ENCODE data around the gene LRP5. TPM values are rescaled to one million over a fixed set of nuclear protein-coding genes. Genes with fewer than 3 reads are reported as not detected.

The LRP5 gene
- total and polyA plus RNA-seq, 2 experiments from 2014 or later, result 26.9 to 51.1 TPM

DNA sequence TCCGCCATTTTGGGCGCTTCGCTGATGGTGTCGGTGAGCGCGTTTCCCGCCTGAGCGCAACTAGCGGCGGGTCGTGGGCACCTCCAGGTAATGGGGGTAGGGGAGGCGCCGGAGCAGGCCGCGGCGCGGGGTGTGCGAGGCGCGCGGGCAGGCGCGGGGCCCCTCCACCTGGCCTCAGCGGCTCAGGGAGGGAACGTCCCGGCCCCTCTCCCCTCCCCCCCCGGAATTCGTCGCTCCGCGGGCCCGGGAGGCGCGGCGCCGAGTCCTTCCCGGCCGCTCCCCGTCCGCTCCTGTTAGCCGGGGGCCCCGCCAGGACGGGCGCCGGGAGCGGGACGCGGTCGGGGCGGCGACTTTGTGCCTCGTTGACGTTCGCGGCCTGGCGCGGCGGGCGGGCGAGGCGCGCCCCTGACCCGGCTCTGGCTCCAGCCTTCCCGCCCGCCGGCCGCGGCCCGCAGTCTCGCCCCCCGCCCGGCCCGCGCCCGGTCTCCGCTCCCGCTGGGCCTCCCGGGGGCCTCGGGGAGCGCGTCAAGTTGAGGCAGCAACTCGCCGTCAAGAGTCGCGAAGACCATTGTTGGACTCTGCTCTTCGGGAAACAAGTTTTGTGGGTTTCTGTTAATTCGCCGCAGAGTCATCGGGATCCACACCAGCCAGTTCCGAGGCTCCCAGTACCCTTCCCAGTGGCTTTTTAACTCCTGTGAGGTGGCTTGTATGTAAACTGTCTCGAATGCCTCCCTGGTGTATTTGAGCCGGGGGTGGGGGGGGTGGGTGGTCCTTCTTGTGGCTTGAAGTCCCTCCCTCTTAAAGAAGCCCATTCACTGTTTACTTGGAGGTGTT is 148.6 kb downstream of the LRP5 start, which contains the start of gene PPP6R3:
TSS of gene PPP6R3 (plus strand) at position 12 of the 834 bp plus-strand sequence. CDS start 76,913 bp downstream, outside the sequence.
- peaks cover 45% of the 10 kb centered on the region for H4K20me1 ChIP-seq (replicated peaks; ENCODE audit: insufficient read depth)
- Mint-ChIP-seq H3K27ac (peak within 1 kb of the TSS; percentile 98), H3K4me1 (peaks cover 24% of the 10 kb centered on the region), H3K27me3 (ENCODE audit: insufficient read depth, low read depth, poor library complexity) (peaks cover 18% of the 10 kb centered on the region), H3K9me3 (no peaks in the 10 kb centered on the region), H3K36me3 (ENCODE audit: low read depth) (peaks cover 4% of the 10 kb centered on the region; the same call in 2 of the 3 replicates), H3K4me3 (peak within 1 kb of the TSS; percentile 92)
- H3K4me3 ChIP-seq, result peak within 1 kb of the TSS; percentile 66
- no peaks in the 10 kb centered on the region for H3K36me3 ChIP-seq (ENCODE audit: insufficient read depth)
- peaks cover 30% of the 10 kb centered on the region for H3K4me1 ChIP-seq (ENCODE audit: insufficient read depth)
- peak within 1 kb of the TSS; percentile 84 for H3K4me2 ChIP-seq
- H3K27ac ChIP-seq (ENCODE audit: low read depth), result peak within 1 kb of the TSS; percentile 99
- DNase-seq (ENCODE audit: low spot score), result peak; percentile 46
- H3K9me2 ChIP-seq (ENCODE audit: insufficient read depth), result no peaks in the 10 kb centered on the region
- H2AFZ ChIP-seq, result peak within 1 kb of the TSS; percentile 93; the same call in 1 of the 2 replicates
- ATAC-seq, result peak; percentile 24
- TF ChIP-seq POLR2AphosphoS5 (IDR thresholded peaks at IDR 0.05; ENCODE audit: low read depth), result peak; percentile 83; the same call in 1 of the 2 replicates
- TF ChIP-seq, protein P1, sequence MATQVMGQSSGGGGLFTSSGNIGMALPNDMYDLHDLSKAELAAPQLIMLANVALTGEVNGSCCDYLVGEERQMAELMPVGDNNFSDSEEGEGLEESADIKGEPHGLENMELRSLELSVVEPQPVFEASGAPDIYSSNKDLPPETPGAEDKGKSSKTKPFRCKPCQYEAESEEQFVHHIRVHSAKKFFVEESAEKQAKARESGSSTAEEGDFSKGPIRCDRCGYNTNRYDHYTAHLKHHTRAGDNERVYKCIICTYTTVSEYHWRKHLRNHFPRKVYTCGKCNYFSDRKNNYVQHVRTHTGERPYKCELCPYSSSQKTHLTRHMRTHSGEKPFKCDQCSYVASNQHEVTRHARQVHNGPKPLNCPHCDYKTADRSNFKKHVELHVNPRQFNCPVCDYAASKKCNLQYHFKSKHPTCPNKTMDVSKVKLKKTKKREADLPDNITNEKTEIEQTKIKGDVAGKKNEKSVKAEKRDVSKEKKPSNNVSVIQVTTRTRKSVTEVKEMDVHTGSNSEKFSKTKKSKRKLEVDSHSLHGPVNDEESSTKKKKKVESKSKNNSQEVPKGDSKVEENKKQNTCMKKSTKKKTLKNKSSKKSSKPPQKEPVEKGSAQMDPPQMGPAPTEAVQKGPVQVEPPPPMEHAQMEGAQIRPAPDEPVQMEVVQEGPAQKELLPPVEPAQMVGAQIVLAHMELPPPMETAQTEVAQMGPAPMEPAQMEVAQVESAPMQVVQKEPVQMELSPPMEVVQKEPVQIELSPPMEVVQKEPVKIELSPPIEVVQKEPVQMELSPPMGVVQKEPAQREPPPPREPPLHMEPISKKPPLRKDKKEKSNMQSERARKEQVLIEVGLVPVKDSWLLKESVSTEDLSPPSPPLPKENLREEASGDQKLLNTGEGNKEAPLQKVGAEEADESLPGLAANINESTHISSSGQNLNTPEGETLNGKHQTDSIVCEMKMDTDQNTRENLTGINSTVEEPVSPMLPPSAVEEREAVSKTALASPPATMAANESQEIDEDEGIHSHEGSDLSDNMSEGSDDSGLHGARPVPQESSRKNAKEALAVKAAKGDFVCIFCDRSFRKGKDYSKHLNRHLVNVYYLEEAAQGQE (IDR thresholded peaks at IDR 0.05; ENCODE audit: unreplicated experiment), result no peak
- H3K27me3 ChIP-seq (ENCODE audit: insufficient read depth), result no peaks in the 10 kb centered on the region
- peaks cover 50% of the 10 kb centered on the region for H3K79me2 ChIP-seq (replicated peaks; ENCODE audit: insufficient read depth)
- H3F3A ChIP-seq (replicated peaks; ENCODE audit: low read depth), result no peaks in the 10 kb centered on the region; the same call in 1 of the 2 replicates

- H3K9me3 Mint-ChIP-seq, result no peaks in the 10 kb centered on the region
- no peaks in the 10 kb centered on the region for H3K27me3 ChIP-seq (ENCODE audit: insufficient read depth)
- H3K4me3 ChIP-seq, result peak overlapping the region; percentile 66
- peaks cover 16% of the 10 kb centered on the region for H3K27me3 Mint-ChIP-seq (ENCODE audit: insufficient read depth, low read depth, poor library complexity)
- peak overlapping the region; percentile 92 for H3K4me3 Mint-ChIP-seq
- no peaks in the 10 kb centered on the region for H3K9me2 ChIP-seq (ENCODE audit: insufficient read depth)
- H3K4me1 ChIP-seq (ENCODE audit: insufficient read depth), result peaks cover 32% of the 10 kb centered on the region
- H3K4me1 Mint-ChIP-seq, result peaks cover 25% of the 10 kb centered on the region
- H3K4me2 ChIP-seq, result peak overlapping the region; percentile 84
- no peak overlapping the region for H3K27ac ChIP-seq (ENCODE audit: low read depth)
- H4K20me1 ChIP-seq (replicated peaks; ENCODE audit: insufficient read depth), result peaks cover 48% of the 10 kb centered on the region
- no peaks in the 10 kb centered on the region for H3K36me3 ChIP-seq (ENCODE audit: insufficient read depth)
- ATAC-seq (no peak), DNase-seq (ENCODE audit: low spot score) (no peak)
- H3F3A ChIP-seq (replicated peaks; ENCODE audit: low read depth), result no peaks in the 10 kb centered on the region; the same call in 1 of the 2 replicates
- peak overlapping the region; percentile 87 for H3K27ac Mint-ChIP-seq
- H3K79me2 ChIP-seq (replicated peaks; ENCODE audit: insufficient read depth), result peaks cover 56% of the 10 kb centered on the region
- no peak overlapping the region for H2AFZ ChIP-seq
- H3K36me3 Mint-ChIP-seq (ENCODE audit: low read depth), result peaks cover 4% of the 10 kb centered on the region; the same call in 2 of the 3 replicates
- TF ChIP-seq, protein P2, sequence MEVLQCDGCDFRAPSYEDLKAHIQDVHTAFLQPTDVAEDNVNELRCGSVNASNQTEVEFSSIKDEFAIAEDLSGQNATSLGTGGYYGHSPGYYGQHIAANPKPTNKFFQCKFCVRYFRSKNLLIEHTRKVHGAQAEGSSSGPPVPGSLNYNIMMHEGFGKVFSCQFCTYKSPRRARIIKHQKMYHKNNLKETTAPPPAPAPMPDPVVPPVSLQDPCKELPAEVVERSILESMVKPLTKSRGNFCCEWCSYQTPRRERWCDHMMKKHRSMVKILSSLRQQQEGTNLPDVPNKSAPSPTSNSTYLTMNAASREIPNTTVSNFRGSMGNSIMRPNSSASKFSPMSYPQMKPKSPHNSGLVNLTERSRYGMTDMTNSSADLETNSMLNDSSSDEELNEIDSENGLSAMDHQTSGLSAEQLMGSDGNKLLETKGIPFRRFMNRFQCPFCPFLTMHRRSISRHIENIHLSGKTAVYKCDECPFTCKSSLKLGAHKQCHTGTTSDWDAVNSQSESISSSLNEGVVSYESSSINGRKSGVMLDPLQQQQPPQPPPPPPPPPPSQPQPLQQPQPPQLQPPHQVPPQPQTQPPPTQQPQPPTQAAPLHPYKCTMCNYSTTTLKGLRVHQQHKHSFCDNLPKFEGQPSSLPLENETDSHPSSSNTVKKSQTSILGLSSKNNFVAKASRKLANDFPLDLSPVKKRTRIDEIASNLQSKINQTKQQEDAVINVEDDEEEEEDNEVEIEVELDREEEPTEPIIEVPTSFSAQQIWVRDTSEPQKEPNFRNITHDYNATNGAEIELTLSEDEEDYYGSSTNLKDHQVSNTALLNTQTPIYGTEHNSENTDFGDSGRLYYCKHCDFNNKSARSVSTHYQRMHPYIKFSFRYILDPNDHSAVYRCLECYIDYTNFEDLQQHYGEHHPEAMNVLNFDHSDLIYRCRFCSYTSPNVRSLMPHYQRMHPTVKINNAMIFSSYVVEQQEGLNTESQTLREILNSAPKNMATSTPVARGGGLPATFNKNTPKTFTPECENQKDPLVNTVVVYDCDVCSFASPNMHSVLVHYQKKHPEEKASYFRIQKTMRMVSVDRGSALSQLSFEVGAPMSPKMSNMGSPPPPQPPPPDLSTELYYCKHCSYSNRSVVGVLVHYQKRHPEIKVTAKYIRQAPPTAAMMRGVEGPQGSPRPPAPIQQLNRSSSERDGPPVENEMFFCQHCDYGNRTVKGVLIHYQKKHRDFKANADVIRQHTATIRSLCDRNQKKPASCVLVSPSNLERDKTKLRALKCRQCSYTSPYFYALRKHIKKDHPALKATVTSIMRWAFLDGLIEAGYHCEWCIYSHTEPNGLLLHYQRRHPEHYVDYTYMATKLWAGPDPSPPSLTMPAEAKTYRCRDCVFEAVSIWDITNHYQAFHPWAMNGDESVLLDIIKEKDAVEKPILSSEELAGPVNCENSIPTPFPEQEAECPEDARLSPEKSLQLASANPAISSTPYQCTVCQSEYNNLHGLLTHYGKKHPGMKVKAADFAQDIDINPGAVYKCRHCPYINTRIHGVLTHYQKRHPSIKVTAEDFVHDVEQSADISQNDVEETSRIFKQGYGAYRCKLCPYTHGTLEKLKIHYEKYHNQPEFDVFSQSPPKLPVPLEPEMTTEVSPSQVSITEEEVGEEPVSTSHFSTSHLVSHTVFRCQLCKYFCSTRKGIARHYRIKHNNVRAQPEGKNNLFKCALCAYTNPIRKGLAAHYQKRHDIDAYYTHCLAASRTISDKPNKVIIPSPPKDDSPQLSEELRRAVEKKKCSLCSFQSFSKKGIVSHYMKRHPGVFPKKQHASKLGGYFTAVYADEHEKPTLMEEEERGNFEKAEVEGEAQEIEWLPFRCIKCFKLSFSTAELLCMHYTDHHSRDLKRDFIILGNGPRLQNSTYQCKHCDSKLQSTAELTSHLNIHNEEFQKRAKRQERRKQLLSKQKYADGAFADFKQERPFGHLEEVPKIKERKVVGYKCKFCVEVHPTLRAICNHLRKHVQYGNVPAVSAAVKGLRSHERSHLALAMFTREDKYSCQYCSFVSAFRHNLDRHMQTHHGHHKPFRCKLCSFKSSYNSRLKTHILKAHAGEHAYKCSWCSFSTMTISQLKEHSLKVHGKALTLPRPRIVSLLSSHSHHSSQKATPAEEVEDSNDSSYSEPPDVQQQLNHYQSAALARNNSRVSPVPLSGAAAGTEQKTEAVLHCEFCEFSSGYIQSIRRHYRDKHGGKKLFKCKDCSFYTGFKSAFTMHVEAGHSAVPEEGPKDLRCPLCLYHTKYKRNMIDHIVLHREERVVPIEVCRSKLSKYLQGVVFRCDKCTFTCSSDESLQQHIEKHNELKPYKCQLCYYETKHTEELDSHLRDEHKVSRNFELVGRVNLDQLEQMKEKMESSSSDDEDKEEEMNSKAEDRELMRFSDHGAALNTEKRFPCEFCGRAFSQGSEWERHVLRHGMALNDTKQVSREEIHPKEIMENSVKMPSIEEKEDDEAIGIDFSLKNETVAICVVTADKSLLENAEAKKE (CRISPR knock-in tag; IDR thresholded peaks at IDR 0.05), result no peak
- TF ChIP-seq EZH2 (IDR thresholded peaks at IDR 0.05; ENCODE audit: low read depth, unreplicated experiment) (no peak), CREB1 (CRISPR knock-in tag; IDR thresholded peaks at IDR 0.05; ENCODE audit: low read depth) (no peak)
- TF ChIP-seq, protein P3, sequence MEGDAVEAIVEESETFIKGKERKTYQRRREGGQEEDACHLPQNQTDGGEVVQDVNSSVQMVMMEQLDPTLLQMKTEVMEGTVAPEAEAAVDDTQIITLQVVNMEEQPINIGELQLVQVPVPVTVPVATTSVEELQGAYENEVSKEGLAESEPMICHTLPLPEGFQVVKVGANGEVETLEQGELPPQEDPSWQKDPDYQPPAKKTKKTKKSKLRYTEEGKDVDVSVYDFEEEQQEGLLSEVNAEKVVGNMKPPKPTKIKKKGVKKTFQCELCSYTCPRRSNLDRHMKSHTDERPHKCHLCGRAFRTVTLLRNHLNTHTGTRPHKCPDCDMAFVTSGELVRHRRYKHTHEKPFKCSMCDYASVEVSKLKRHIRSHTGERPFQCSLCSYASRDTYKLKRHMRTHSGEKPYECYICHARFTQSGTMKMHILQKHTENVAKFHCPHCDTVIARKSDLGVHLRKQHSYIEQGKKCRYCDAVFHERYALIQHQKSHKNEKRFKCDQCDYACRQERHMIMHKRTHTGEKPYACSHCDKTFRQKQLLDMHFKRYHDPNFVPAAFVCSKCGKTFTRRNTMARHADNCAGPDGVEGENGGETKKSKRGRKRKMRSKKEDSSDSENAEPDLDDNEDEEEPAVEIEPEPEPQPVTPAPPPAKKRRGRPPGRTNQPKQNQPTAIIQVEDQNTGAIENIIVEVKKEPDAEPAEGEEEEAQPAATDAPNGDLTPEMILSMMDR (conservative IDR thresholded peaks at IDR 0.05; ENCODE audit: low read depth in 2 of 2), result no peak
These were observed 149.2 kb downstream of the LRP5 start for GRCh38 chr11:68461575-68461917.
